Measurements from ENCODE around the gene LHFPL2.

DNA sequence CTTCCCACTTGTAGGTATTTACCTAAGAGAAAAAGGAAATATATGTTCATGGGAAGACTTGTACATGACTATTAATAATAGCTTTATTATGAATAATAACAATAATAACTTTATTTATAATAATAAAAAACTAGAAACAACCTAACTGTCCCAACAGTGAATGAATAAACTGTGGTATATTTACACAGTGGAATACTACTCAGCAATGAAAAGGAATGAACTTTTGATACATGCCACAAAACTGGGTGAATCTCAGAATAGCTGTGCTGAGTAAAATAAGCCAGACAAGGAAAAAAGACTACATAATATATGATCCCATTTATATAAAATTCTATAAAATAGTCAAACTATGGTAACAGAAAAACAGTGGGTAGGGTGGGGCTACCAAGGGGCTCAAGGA is 199.5 kb downstream of the LHFPL2 start:
- TF ChIP-seq, protein P1, sequence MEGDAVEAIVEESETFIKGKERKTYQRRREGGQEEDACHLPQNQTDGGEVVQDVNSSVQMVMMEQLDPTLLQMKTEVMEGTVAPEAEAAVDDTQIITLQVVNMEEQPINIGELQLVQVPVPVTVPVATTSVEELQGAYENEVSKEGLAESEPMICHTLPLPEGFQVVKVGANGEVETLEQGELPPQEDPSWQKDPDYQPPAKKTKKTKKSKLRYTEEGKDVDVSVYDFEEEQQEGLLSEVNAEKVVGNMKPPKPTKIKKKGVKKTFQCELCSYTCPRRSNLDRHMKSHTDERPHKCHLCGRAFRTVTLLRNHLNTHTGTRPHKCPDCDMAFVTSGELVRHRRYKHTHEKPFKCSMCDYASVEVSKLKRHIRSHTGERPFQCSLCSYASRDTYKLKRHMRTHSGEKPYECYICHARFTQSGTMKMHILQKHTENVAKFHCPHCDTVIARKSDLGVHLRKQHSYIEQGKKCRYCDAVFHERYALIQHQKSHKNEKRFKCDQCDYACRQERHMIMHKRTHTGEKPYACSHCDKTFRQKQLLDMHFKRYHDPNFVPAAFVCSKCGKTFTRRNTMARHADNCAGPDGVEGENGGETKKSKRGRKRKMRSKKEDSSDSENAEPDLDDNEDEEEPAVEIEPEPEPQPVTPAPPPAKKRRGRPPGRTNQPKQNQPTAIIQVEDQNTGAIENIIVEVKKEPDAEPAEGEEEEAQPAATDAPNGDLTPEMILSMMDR (IDR thresholded peaks at IDR 0.05) = no peak
- no peak for TF ChIP-seq POLR2A (IDR thresholded peaks at IDR 0.05)

Data from esophagus squamous epithelium (tissue), 4 donors.